IPS DF 6.9 (cell line): ENCODE measurements around the gene TMEM266.

Experiments
- DNase-seq: peaks from one replicate; pipeline ENCODE4 v3.0.0-alpha.2; 2013; ENCODE audit warnings: low read depth, low spot score
- H3K27ac ChIP-seq: one replicate; pipeline ENCODE4 v1.5.1; 2013; ENCODE audit warnings: low read length, control low read depth
- H3K27me3 ChIP-seq: 2 replicates; pipeline ENCODE4 v1.6.1; 2013; ENCODE audit warnings: mild to moderate bottlenecking, low read length; ENCODE audit not compliant: control insufficient read depth, insufficient read depth
- H3K36me3 ChIP-seq: 2 replicates; pipeline ENCODE4 v1.6.1; 2013; ENCODE audit warnings: low read length; ENCODE audit not compliant: control insufficient read depth, insufficient read depth
- H3K4me1 ChIP-seq: 2 replicates; pipeline ENCODE4 v1.6.1; 2013; ENCODE audit warnings: low read length; ENCODE audit not compliant: control insufficient read depth, insufficient read depth
- H3K4me3 ChIP-seq: 2 replicates; pipeline ENCODE4 v1.5.1; 2013; ENCODE audit warnings: mild to moderate bottlenecking, low read length
- H3K9me3 ChIP-seq: 2 replicates; pipeline ENCODE4 v1.6.1; 2013; ENCODE audit warnings: low read length, inconsistent platforms; ENCODE audit not compliant: control insufficient read depth, insufficient read depth
- WGBS: extraction: QIAGEN DNeasy Blood & Tissue Kit; methylation state at CpG from one replicate; pipeline ENCODE4 v1.1.7; 2013; ENCODE audit warnings: mixed read lengths, missing lambda C conversion rate; ENCODE audit not compliant: insufficient read length, insufficient coverage; 5-methylcytosine and 5-hydroxymethylcytosine counted together

The TMEM266 gene

GRCh38 chr15:76065793-76066192, 6.0 kb downstream of the TMEM266 start:
- DNase-seq, result no peak
- Histone ChIP-seq H3K4me3 (no peak overlapping the region), H3K4me1 (no peaks in the 10 kb centered on the region), H3K9me3 (no peaks in the 10 kb centered on the region), H3K27me3 (no peaks in the 10 kb centered on the region), H3K36me3 (no peaks in the 10 kb centered on the region), H3K27ac (no peak overlapping the region)
- WGBS, result no CpG with 5 or more reads among the region's 5 CpGs

GRCh38 chr15:76070192-76070591, 10.4 kb downstream of the TMEM266 start:
- Histone ChIP-seq H3K4me3 (no peak overlapping the region), H3K9me3 (no peaks in the 10 kb centered on the region), H3K27me3 (no peaks in the 10 kb centered on the region), H3K36me3 (no peaks in the 10 kb centered on the region), H3K27ac (no peak overlapping the region), H3K4me1 (no peaks in the 10 kb centered on the region)
- no peak for DNase-seq

- no CpG with 5 or more reads among the region's 4 CpGs for WGBS
- no peaks in the 10 kb centered on the region for H3K36me3 ChIP-seq
- H3K4me3 ChIP-seq, result no peak overlapping the region
- DNase-seq, result no peak
- no peaks in the 10 kb centered on the region for H3K9me3 ChIP-seq
- no peaks in the 10 kb centered on the region for H3K4me1 ChIP-seq
- H3K27ac ChIP-seq, result no peak overlapping the region
- H3K27me3 ChIP-seq, result no peaks in the 10 kb centered on the region
Observed at GRCh38 chr15:76070921-76071635, 11.3 kb downstream of the TMEM266 start.

GRCh38 chr15:76071806-76072205, 12.0 kb downstream of the TMEM266 start:
- Histone ChIP-seq H3K36me3 (no peaks in the 10 kb centered on the region), H3K27me3 (no peaks in the 10 kb centered on the region), H3K27ac (no peak overlapping the region), H3K4me1 (no peaks in the 10 kb centered on the region), H3K4me3 (no peak overlapping the region), H3K9me3 (no peaks in the 10 kb centered on the region)
- DNase-seq, result no peak
- WGBS, result no CpG with 5 or more reads among the region's 7 CpGs

- Histone ChIP-seq H3K27ac (no peak overlapping the region), H3K9me3 (no peaks in the 10 kb centered on the region), H3K4me1 (no peaks in the 10 kb centered on the region), H3K4me3 (no peak overlapping the region), H3K27me3 (no peaks in the 10 kb centered on the region), H3K36me3 (no peaks in the 10 kb centered on the region)
- no peak for DNase-seq
- no CpG with 5 or more reads among the region's 2 CpGs for WGBS
Observed at GRCh38 chr15:76073554-76073953, 13.8 kb downstream of the TMEM266 start.

- Histone ChIP-seq H3K4me3 (no peak overlapping the region), H3K36me3 (no peaks in the 10 kb centered on the region), H3K9me3 (no peaks in the 10 kb centered on the region), H3K4me1 (no peaks in the 10 kb centered on the region), H3K27me3 (no peaks in the 10 kb centered on the region), H3K27ac (no peak overlapping the region)
- no peak for DNase-seq
Observed at GRCh38 chr15:76075046-76075445, 15.3 kb downstream of the TMEM266 start.

GRCh38 chr15:76078285-76078877, 18.6 kb downstream of the TMEM266 start:
- no peaks in the 10 kb centered on the region for H3K27me3 ChIP-seq
- no peaks in the 10 kb centered on the region for H3K9me3 ChIP-seq
- no peaks in the 10 kb centered on the region for H3K36me3 ChIP-seq
- WGBS, result no CpG with 5 or more reads among the region's 5 CpGs
- H3K4me3 ChIP-seq, result no peak overlapping the region
- no peak for DNase-seq
- no peak overlapping the region for H3K27ac ChIP-seq
- H3K4me1 ChIP-seq, result no peaks in the 10 kb centered on the region

GRCh38 chr15:76084256-76084655, 24.5 kb downstream of the TMEM266 start:
- Histone ChIP-seq H3K9me3 (no peaks in the 10 kb centered on the region), H3K27me3 (no peaks in the 10 kb centered on the region), H3K27ac (no peak overlapping the region), H3K4me3 (no peak overlapping the region), H3K4me1 (no peaks in the 10 kb centered on the region), H3K36me3 (no peaks in the 10 kb centered on the region)
- no CpG with 5 or more reads among the region's 2 CpGs for WGBS
- no peak for DNase-seq

- Histone ChIP-seq H3K4me1 (0 out of 2 replicates have a peak, but pooled peaks cover 3% of the 10 kb centered on the region), H3K36me3 (no peaks in the 10 kb centered on the region), H3K9me3 (no peaks in the 10 kb centered on the region), H3K4me3 (no peak overlapping the region), H3K27ac (no peak overlapping the region), H3K27me3 (no peaks in the 10 kb centered on the region)
- WGBS, result no CpG with 5 or more reads among the region's 3 CpGs
- no peak for DNase-seq
Observed at GRCh38 chr15:76098685-76099084, 38.9 kb downstream of the TMEM266 start.

- no CpG with 5 or more reads among the region's 8 CpGs for WGBS
- Histone ChIP-seq H3K4me3 (no peak overlapping the region), H3K4me1 (0 out of 2 replicates have a peak, but pooled peaks cover 3% of the 10 kb centered on the region), H3K27me3 (no peaks in the 10 kb centered on the region), H3K9me3 (no peaks in the 10 kb centered on the region), H3K36me3 (no peaks in the 10 kb centered on the region), H3K27ac (no peak overlapping the region)
- no peak for DNase-seq
Observed at GRCh38 chr15:76099388-76099787, 39.6 kb downstream of the TMEM266 start.

- Histone ChIP-seq H3K36me3 (no peaks in the 10 kb centered on the region), H3K9me3 (no peaks in the 10 kb centered on the region), H3K27ac (no peak overlapping the region), H3K4me3 (no peak overlapping the region), H3K27me3 (no peaks in the 10 kb centered on the region), H3K4me1 (peaks cover 5% of the 10 kb centered on the region; the same call in 1 of the 2 replicates)
- no CpG with 5 or more reads among the region's 2 CpGs for WGBS
- no peak for DNase-seq
Observed at GRCh38 chr15:76100361-76100760, 40.6 kb downstream of the TMEM266 start.
